Caco-2 (cell line): ENCODE results near the gene DOLK. TPM values are rescaled to one million over a fixed set of nuclear protein-coding genes. Genes with fewer than 3 reads are reported as not detected.

Experiments used
- BruUV-seq: library from RNA; stranded (reverse); fragments of 400-500 nt; replicated peaks from 2 replicates; lab custom pipeline; 2021; lab: Mats Ljungman, UMichigan
- CTCF ChIA-PET: fragments of 300-600 bp; sonication (Branson Sonifier 250); formaldehyde crosslinking; loops from one replicate; lab custom pipeline; 2022; ENCODE audit warnings: antibody characterized with exemption; lab: Charles Lee
- POLR2A ChIA-PET: fragments of 300-600 bp; sonication (Branson Sonifier 250); formaldehyde crosslinking; loops from one replicate; lab custom pipeline; 2022; ENCODE audit warnings: antibody characterized with exemption; lab: Charles Lee
- DNase-seq, 2 experiments: peaks; one replicate each; pipeline versions ENCODE4 v3.0.0 to v3.0.0-alpha.2; 2020 to 2022
- H3K27me3 ChIP-seq: replicated peaks from 2 replicates; pipeline ENCODE4 v1.6.0; 2011; ENCODE audit warnings: low read length; ENCODE audit not compliant: control insufficient read depth, insufficient read depth
- H3K36me3 ChIP-seq: 2 replicates; pipeline ENCODE4 v1.5.1; 2011; ENCODE audit warnings: low read length; ENCODE audit not compliant: control insufficient read depth, insufficient read depth
- H3K4me1 ChIP-seq: fragments of 250-450 bp; sonication (Bioruptor Pico); 2 replicates; pipeline ENCODE4 v1.5.1; 2020; ENCODE audit warnings: mild to moderate bottlenecking
- H3K4me3 ChIP-seq: 2 replicates; pipeline ENCODE4 v1.5.1; 2011; ENCODE audit warnings: low read depth, mild to moderate bottlenecking, control low read depth, low read length
- H3K9me3 ChIP-seq: fragments of 250-450 bp; sonication (Bioruptor Pico); 2 replicates; pipeline ENCODE4 v1.5.1; 2020; ENCODE audit warnings: mild to moderate bottlenecking, moderate library complexity
- H3K27ac Mint-ChIP-seq: one replicate; pipeline ENCODE4 v1.8.0; 2022; ENCODE audit warnings: mixed read lengths; ENCODE audit not compliant: unreplicated experiment
- H3K27me3 Mint-ChIP-seq: one replicate; pipeline ENCODE4 v1.8.0; 2022; ENCODE audit warnings: mixed read lengths; ENCODE audit not compliant: insufficient read depth, unreplicated experiment
- H3K36me3 Mint-ChIP-seq: one replicate; pipeline ENCODE4 v1.8.0; 2022; ENCODE audit warnings: mild to moderate bottlenecking, mixed read lengths; ENCODE audit not compliant: insufficient read depth, unreplicated experiment
- H3K4me1 Mint-ChIP-seq: one replicate; pipeline ENCODE4 v1.8.0; 2022; ENCODE audit warnings: low read depth, mixed read lengths; ENCODE audit not compliant: unreplicated experiment
- H3K4me3 Mint-ChIP-seq: one replicate; pipeline ENCODE4 v1.8.0; 2022; ENCODE audit warnings: mild to moderate bottlenecking, moderate library complexity, mixed read lengths; ENCODE audit not compliant: unreplicated experiment
- H3K9me3 Mint-ChIP-seq: one replicate; pipeline ENCODE4 v1.8.0; 2022; ENCODE audit warnings: mixed read lengths; ENCODE audit not compliant: unreplicated experiment
- CTCF ChIP-seq, 2 experiments: fragments of 200-600 bp in 1 of 2; IDR thresholded peaks; 1 replicate in 1 of 2; 2 replicates in 1 of 2; pipeline versions ENCODE4 v1.5.1 to v1.8.0; 2011 to 2022; ENCODE audit warnings: antibody characterized with exemption in 1 of 2, control low read depth in 1 of 2, inconsistent platforms in 1 of 2, low read depth in 1 of 2, low read length in 1 of 2, mild to moderate bottlenecking in 1 of 2, moderate library complexity in 1 of 2; ENCODE audit not compliant: insufficient read depth in 1 of 2, severe bottlenecking in 1 of 2, unreplicated experiment in 1 of 2
- intact Hi-C: fragments of 100-400 bp; cut with micrococcal nuclease; formaldehyde crosslinking; loops from one replicate; pipeline ENCODE4 v1.10.0; 2022; ENCODE audit not compliant: unreplicated experiment
- total RNA-seq: library from RNA; stranded (reverse); gene quantifications from 2 replicates; pipeline ENCODE4 v1.2.3, GENCODE V29; 2022

The DOLK gene
- total RNA-seq, 1 experiment from 2014 or later: 27.2 TPM

GRCh38 chr9:128943832-128944620 lies 3.4 kb downstream of the DOLK start:
- no TSS peak for BruUV-seq
- intact Hi-C loops: no loop called here

GRCh38 chr9:128940946-128941755 lies 6.3 kb downstream of the DOLK start:
- H3K27me3 Mint-ChIP-seq: no peaks in the 10 kb centered on the region
- Histone ChIP-seq H3K4me3 (no peak overlapping the region), H3K9me3 (no peaks in the 10 kb centered on the region), H3K4me1 (peaks cover 20% of the 10 kb centered on the region), H3K36me3 (no peaks in the 10 kb centered on the region), H3K27me3 (no peaks in the 10 kb centered on the region)
- no TSS peak for BruUV-seq
- intact Hi-C loops: no loop called here
- H3K4me1 Mint-ChIP-seq: peaks cover 17% of the 10 kb centered on the region
- ChIA-PET CTCF (no interaction called here), POLR2A (interaction anchor here (0.6 kb wide), 1 partner anchor 33 kb away, joined by 3 read pairs; no protein-coding TSS in a partner anchor)
- H3K4me3 Mint-ChIP-seq: no peak overlapping the region
- TF ChIP-seq CTCF (IDR thresholded peaks at IDR 0.05; ENCODE audit: insufficient read depth in 1 of 2, low read depth in 1 of 2, low read length in 1 of 2, severe bottlenecking in 1 of 2, unreplicated experiment in 1 of 2): no peak
- no peak overlapping the region for H3K27ac Mint-ChIP-seq
- no peaks in the 10 kb centered on the region for H3K9me3 Mint-ChIP-seq
- peaks cover 6% of the 10 kb centered on the region for H3K36me3 Mint-ChIP-seq
- DNase-seq: no peak

More at GRCh38 chr9:128943832-128944620, 3.4 kb downstream of the DOLK start:
- Histone ChIP-seq H3K36me3 (no peaks in the 10 kb centered on the region), H3K4me1 (peaks cover 26% of the 10 kb centered on the region), H3K9me3 (no peaks in the 10 kb centered on the region), H3K4me3 (no peak overlapping the region), H3K27me3 (no peaks in the 10 kb centered on the region)
- Mint-ChIP-seq H3K27ac (peak overlapping the region; percentile 67), H3K9me3 (no peaks in the 10 kb centered on the region), H3K27me3 (no peaks in the 10 kb centered on the region), H3K4me3 (peak overlapping the region; percentile 47), H3K4me1 (peaks cover 24% of the 10 kb centered on the region), H3K36me3 (peaks cover 19% of the 10 kb centered on the region)
- peak; percentile 47 to 48 for DNase-seq
- no peak for TF ChIP-seq CTCF (IDR thresholded peaks at IDR 0.05; ENCODE audit: insufficient read depth in 1 of 2, low read depth in 1 of 2, low read length in 1 of 2, severe bottlenecking in 1 of 2, unreplicated experiment in 1 of 2)
- ChIA-PET POLR2A (interaction anchor here (0.6 kb wide), 2 partner anchors 21 to 56 kb away, joined by 3 to 4 read pairs; no protein-coding TSS in a partner anchor), CTCF (interaction anchor here (0.8 kb wide), 1 partner anchor 92 kb away, joined by 3 read pairs; no protein-coding TSS in a partner anchor)

- intact Hi-C loops: no loop called here
- Mint-ChIP-seq H3K9me3 (no peaks in the 10 kb centered on the region), H3K4me3 (no peak overlapping the region), H3K27ac (no peak overlapping the region), H3K4me1 (peaks cover 10% of the 10 kb centered on the region), H3K36me3 (peaks cover 6% of the 10 kb centered on the region), H3K27me3 (no peaks in the 10 kb centered on the region)
- no peaks in the 10 kb centered on the region for H3K9me3 ChIP-seq
- H3K4me3 ChIP-seq: no peak overlapping the region
- no peaks in the 10 kb centered on the region for H3K36me3 ChIP-seq
- POLR2A ChIA-PET: no interaction called here
- DNase-seq: no peak
- H3K4me1 ChIP-seq: peaks cover 19% of the 10 kb centered on the region
- no peak for TF ChIP-seq CTCF (IDR thresholded peaks at IDR 0.05; ENCODE audit: insufficient read depth in 1 of 2, low read depth in 1 of 2, low read length in 1 of 2, severe bottlenecking in 1 of 2, unreplicated experiment in 1 of 2)
- no peaks in the 10 kb centered on the region for H3K27me3 ChIP-seq
- BruUV-seq: no TSS peak
- CTCF ChIA-PET: no interaction called here
Observed at GRCh38 chr9:128940271-128940921, 7.0 kb downstream of the DOLK start.
